Body of pancreas (tissue), 4 donors: ENCODE measurements around the gene HELZ.

Experiments used
- CTCF ChIP-seq, 7 experiments: fragments of 450-650 bp in 4 of 7; fragments of 200-600 bp in 3 of 7; sonication (generic) in 3 of 7; IDR thresholded peaks; one replicate each; pipeline ENCODE4 v1.5.1; 2016 to 2019; ENCODE audit warnings: antibody characterized with exemption in 7 of 7
- POLR2A ChIP-seq, 3 donors: fragments of 450-650 bp; IDR thresholded peaks; one replicate each; pipeline ENCODE4 v1.6.1; 2016; ENCODE audit warnings: antibody characterized with exemption in 3 of 3, mild to moderate bottlenecking in 2 of 3

GRCh38 chr17:67041531-67041930 is 203.5 kb downstream of the HELZ start:
- no peak for TF ChIP-seq CTCF (IDR thresholded peaks at IDR 0.05)
- no peak for TF ChIP-seq POLR2A (IDR thresholded peaks at IDR 0.05)
